Right atrium auricular region (tissue), 2 donors: ENCODE data around the gene NRXN3. TPM values are rescaled to one million over a fixed set of nuclear protein-coding genes. Genes with fewer than 3 reads are reported as not detected.

Source experiments
- DNase-seq: peaks from one replicate; pipeline ENCODE4 v3.0.0-alpha.2; 2019; ENCODE audit warnings: low spot score
- H3K27ac ChIP-seq, 2 donors: fragments of 200-600 bp; sonication (generic); 1 replicate in 1 of 2; 2 replicates in 1 of 2; pipeline ENCODE4 v1.5.1; 2016 to 2019
- H3K27me3 ChIP-seq, 2 donors: fragments of 200-600 bp; sonication (generic); one replicate each; pipeline versions ENCODE4 v1.5.1 to v1.6.0; 2017 to 2019
- H3K36me3 ChIP-seq: fragments of 200-600 bp; sonication (generic); one replicate; pipeline ENCODE4 v1.5.1; 2016
- H3K4me1 ChIP-seq, 2 donors: fragments of 200-600 bp; sonication (generic); one replicate each; pipeline versions ENCODE4 v1.5.1 to v1.6.0; 2017 to 2019
- H3K4me3 ChIP-seq, 2 donors: fragments of 200-600 bp; sonication (generic); 1 replicate in 1 of 2; 2 replicates in 1 of 2; pipeline ENCODE4 v1.5.1; 2017 to 2019; ENCODE audit warnings: mild to moderate bottlenecking in 1 of 2, moderate library complexity in 1 of 2
- H3K9me3 ChIP-seq, 2 donors: fragments of 200-600 bp; sonication (generic); one replicate each; pipeline ENCODE4 v1.5.1; 2019
- total RNA-seq, 2 donors: library from RNA; depleted of rRNA; stranded (reverse); fragments of >200 nt; gene quantifications; one replicate each; pipeline ENCODE4 v1.1.0, GENCODE V29; 2016
- TF ChIP-seq, protein P1 (sequence below), 2 donors: fragments of 200-600 bp; sonication (generic); IDR thresholded peaks; one replicate each; pipeline ENCODE4 v1.5.1; 2019; ENCODE audit warnings: antibody characterized with exemption in 2 of 2

NRXN3 gene
- total RNA-seq, 2 donors from 2014 or later: 2.0 to 2.3 TPM

DNA sequence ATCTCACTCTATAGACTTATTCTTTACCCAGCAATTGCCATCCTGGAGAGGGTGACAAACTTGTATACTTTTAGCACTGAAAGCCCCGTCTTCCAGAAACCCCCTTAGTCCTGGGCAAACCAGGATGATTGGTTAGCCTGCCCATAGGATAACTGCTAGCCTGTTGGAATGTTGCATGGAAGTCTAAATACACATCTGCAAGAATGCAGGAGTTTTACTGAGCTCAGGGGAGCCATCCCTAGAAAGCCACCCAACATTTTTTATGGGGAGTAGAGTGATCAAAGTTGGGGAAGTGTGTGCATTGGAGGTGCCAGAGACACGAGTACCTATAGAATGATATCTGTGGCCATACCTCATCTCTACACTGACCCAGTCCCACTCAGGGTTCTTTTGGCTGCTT lies 155.7 kb downstream of the NRXN3 start:
- TF ChIP-seq, protein P1, sequence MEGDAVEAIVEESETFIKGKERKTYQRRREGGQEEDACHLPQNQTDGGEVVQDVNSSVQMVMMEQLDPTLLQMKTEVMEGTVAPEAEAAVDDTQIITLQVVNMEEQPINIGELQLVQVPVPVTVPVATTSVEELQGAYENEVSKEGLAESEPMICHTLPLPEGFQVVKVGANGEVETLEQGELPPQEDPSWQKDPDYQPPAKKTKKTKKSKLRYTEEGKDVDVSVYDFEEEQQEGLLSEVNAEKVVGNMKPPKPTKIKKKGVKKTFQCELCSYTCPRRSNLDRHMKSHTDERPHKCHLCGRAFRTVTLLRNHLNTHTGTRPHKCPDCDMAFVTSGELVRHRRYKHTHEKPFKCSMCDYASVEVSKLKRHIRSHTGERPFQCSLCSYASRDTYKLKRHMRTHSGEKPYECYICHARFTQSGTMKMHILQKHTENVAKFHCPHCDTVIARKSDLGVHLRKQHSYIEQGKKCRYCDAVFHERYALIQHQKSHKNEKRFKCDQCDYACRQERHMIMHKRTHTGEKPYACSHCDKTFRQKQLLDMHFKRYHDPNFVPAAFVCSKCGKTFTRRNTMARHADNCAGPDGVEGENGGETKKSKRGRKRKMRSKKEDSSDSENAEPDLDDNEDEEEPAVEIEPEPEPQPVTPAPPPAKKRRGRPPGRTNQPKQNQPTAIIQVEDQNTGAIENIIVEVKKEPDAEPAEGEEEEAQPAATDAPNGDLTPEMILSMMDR (IDR thresholded peaks at IDR 0.05): no peak
- no peak overlapping the region for H3K27ac ChIP-seq
- H3K27me3 ChIP-seq: no peaks in the 10 kb centered on the region
- H3K4me1 ChIP-seq: no peaks in the 10 kb centered on the region
- H3K9me3 ChIP-seq: no peaks in the 10 kb centered on the region
- no peak overlapping the region for H3K4me3 ChIP-seq
- DNase-seq: no peak
- H3K36me3 ChIP-seq: no peaks in the 10 kb centered on the region

DNA sequence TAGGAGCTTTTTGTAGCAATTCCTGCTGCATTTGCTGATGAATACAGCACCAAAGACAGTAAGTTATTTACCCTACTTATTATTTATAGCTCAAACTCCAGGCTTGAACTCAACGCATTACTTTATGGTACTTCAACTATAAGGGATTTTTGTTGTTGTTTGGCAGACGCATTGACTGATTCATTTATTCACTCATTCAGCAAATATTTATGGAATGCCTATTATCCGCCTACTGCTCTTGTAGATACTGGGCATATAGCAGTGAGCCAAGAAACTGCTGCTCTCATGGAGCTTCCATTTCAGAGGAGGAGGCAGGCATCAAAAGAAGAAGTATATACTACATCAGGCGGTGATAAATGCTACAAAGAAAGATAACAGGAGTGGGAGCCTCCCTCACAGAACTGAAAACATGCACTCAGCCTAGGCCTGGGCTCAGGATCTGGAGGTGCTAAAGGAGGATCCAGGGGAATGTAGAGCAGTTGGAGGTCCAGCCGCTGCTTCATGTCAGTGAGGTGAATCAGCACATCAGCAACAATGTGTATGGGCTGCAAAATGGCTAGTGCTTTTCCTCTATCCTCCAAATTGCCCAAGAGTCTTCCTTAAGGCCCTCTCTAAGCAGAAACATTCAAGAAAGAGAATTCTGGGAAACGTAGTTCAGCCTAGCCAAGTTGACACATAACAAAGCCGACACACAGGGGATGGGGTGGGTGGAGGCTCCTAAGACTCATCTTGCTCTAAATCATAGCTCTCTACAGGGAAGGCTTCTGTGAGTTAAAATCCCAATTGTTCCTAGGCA lies 157.5 kb downstream of the NRXN3 start:
- H3K27ac ChIP-seq: no peak overlapping the region
- no peaks in the 10 kb centered on the region for H3K4me1 ChIP-seq
- no peaks in the 10 kb centered on the region for H3K27me3 ChIP-seq
- H3K4me3 ChIP-seq: no peak overlapping the region
- DNase-seq: no peak
- no peaks in the 10 kb centered on the region for H3K9me3 ChIP-seq
- TF ChIP-seq, protein P1 (IDR thresholded peaks at IDR 0.05): no peak
- H3K36me3 ChIP-seq: no peaks in the 10 kb centered on the region

DNA sequence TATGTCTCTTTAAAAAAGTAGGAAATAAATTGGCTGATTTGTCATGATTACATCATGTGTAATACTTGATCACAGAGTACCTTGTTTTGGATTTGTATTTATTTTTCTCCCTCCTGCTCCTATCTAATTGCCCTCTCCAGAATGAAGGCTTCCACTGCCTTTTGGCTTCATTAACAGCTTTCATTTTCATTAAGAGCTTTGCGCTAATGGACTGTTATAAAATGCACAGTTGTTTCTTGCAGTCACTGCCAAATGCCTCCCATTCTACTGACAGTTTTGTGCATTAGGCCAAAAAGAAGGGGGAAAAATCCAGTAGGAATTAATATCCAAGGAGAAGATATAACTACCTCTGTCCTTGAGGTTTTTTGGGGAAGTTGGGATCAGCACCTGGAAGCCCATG lies 159.2 kb downstream of the NRXN3 start:
- Histone ChIP-seq H3K27ac (no peak overlapping the region), H3K36me3 (no peaks in the 10 kb centered on the region), H3K9me3 (no peaks in the 10 kb centered on the region), H3K4me1 (no peaks in the 10 kb centered on the region), H3K27me3 (no peaks in the 10 kb centered on the region), H3K4me3 (no peak overlapping the region)
- TF ChIP-seq, protein P1 (IDR thresholded peaks at IDR 0.05): no peak
- DNase-seq: no peak

- TF ChIP-seq, protein P1 (IDR thresholded peaks at IDR 0.05): no peak
- no peaks in the 10 kb centered on the region for H3K27me3 ChIP-seq
- no peak for DNase-seq
- H3K27ac ChIP-seq: no peak overlapping the region
- H3K4me3 ChIP-seq: no peak overlapping the region
- H3K36me3 ChIP-seq: no peaks in the 10 kb centered on the region
- H3K4me1 ChIP-seq: no peaks in the 10 kb centered on the region
- no peaks in the 10 kb centered on the region for H3K9me3 ChIP-seq
Measured at GRCh38 chr14:78335531-78335930, 165.4 kb downstream of the NRXN3 start.

DNA sequence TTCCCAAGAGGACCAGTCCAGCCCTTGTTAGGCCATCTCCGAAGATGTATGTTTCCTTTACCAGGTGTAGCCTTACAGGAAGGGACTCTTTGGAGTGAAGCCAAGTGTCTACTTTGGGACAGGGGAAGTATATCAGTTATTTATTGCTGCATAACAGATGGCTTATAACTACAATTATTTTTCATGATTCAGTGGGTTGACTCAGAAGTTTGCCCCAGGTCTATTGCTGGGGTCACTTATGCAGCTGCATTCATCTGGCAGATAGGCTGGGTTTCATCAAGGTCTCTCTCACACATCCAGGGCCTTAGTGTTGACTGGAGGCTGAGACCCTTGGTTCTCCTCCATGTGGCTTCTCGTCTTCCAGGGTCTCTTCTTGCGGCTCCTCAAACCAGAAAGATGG lies 170.1 kb downstream of the NRXN3 start:
- no peaks in the 10 kb centered on the region for H3K9me3 ChIP-seq
- no peak overlapping the region for H3K4me3 ChIP-seq
- no peaks in the 10 kb centered on the region for H3K36me3 ChIP-seq
- H3K27ac ChIP-seq: no peak overlapping the region
- H3K4me1 ChIP-seq: no peaks in the 10 kb centered on the region
- TF ChIP-seq, protein P1 (IDR thresholded peaks at IDR 0.05): no peak
- H3K27me3 ChIP-seq: no peaks in the 10 kb centered on the region
- no peak for DNase-seq
